ENCODE results near the gene ZMYM4. TPM values are rescaled to one million over a fixed set of nuclear protein-coding genes. Genes with fewer than 3 reads are reported as not detected.

The ZMYM4 gene
- polyA plus RNA-seq, 3 donors = 12.3 to 31.8 (median 26.0) TPM

GRCh38 chr1:35226546-35226945 is 42.0 kb upstream of the ZMYM4 start:
- H3K4me3 Mint-ChIP-seq = no peak overlapping the region
- no peak for DNase-seq
- no peak for TF ChIP-seq CTCF (IDR thresholded peaks at IDR 0.05)
- Histone ChIP-seq H3K4me2 (replicated peaks; ENCODE audit: extremely low read depth, low read length, poor library complexity, severe bottlenecking) (no peak overlapping the region), H3K79me2 (ENCODE audit: insufficient read depth, low read length) (no peaks in the 10 kb centered on the region), H2AFZ (ENCODE audit: insufficient read depth, low read depth, low read length, poor library complexity, severe bottlenecking) (no peak overlapping the region), H3K9ac (ENCODE audit: insufficient read depth, low read length, poor library complexity, severe bottlenecking) (no peak overlapping the region), H3K4me1 (ENCODE audit: control insufficient read depth in 1 of 2, insufficient read depth in 2 of 2, low read length in 2 of 2) (no peaks in the 10 kb centered on the region), H3K36me3 (replicated peaks in 1 of 2; ENCODE audit: control insufficient read depth in 1 of 2, insufficient read depth in 2 of 2, low read length in 2 of 2) (no peaks in the 10 kb centered on the region), H3K9me3 (replicated peaks in 1 of 2; ENCODE audit: control insufficient read depth in 1 of 2, insufficient read depth in 1 of 2, low read length in 2 of 2) (no peaks in the 10 kb centered on the region), H4K20me1 (ENCODE audit: insufficient read depth, low read length) (no peaks in the 10 kb centered on the region), H3K4me3 (replicated peaks in 1 of 3; ENCODE audit: low read depth in 2 of 3, low read length in 3 of 3) (no peak overlapping the region), H3K27me3 (ENCODE audit: control insufficient read depth in 2 of 2, insufficient read depth in 2 of 2, low read length in 2 of 2) (no peaks in the 10 kb centered on the region), H3K27ac (ENCODE audit: low read depth in 1 of 2, low read length in 2 of 2) (no peak overlapping the region)
- H3K27me3 Mint-ChIP-seq (ENCODE audit: low read depth in 3 of 3) = peaks cover 0 to 2% (median 1%) of the 10 kb centered on the region in 3 donors
- intact Hi-C loops (cut with micrococcal nuclease) = no loop called here
- no peaks in the 10 kb centered on the region for H3K4me1 Mint-ChIP-seq
- WGBS (ENCODE audit: insufficient coverage) = no CpG with 5 or more reads among the region's 2 CpGs
- H3K36me3 Mint-ChIP-seq = no peaks in the 10 kb centered on the region
- no peak overlapping the region for H3K27ac Mint-ChIP-seq
- peaks cover 0 to 8% (median 3%) of the 10 kb centered on the region in 7 donors for H3K9me3 Mint-ChIP-seq

GRCh38 chr1:35229587-35230360 is 38.7 kb upstream of the ZMYM4 start:
- Histone ChIP-seq H2AFZ (ENCODE audit: insufficient read depth, low read depth, low read length, poor library complexity, severe bottlenecking) (no peak overlapping the region), H3K27me3 (ENCODE audit: control insufficient read depth in 2 of 2, insufficient read depth in 2 of 2, low read length in 2 of 2) (no peaks in the 10 kb centered on the region), H3K4me1 (ENCODE audit: control insufficient read depth in 1 of 2, insufficient read depth in 2 of 2, low read length in 2 of 2) (no peaks in the 10 kb centered on the region), H3K4me2 (replicated peaks; ENCODE audit: extremely low read depth, low read length, poor library complexity, severe bottlenecking) (no peak overlapping the region), H4K20me1 (ENCODE audit: insufficient read depth, low read length) (no peaks in the 10 kb centered on the region), H3K9ac (ENCODE audit: insufficient read depth, low read length, poor library complexity, severe bottlenecking) (no peak overlapping the region), H3K4me3 (replicated peaks in 1 of 3; ENCODE audit: low read depth in 2 of 3, low read length in 3 of 3) (no peak overlapping the region), H3K27ac (ENCODE audit: low read depth in 1 of 2, low read length in 2 of 2) (no peak overlapping the region), H3K36me3 (replicated peaks in 1 of 2; ENCODE audit: control insufficient read depth in 1 of 2, insufficient read depth in 2 of 2, low read length in 2 of 2) (no peaks in the 10 kb centered on the region), H3K9me3 (replicated peaks in 1 of 2; ENCODE audit: control insufficient read depth in 1 of 2, insufficient read depth in 1 of 2, low read length in 2 of 2) (no peaks in the 10 kb centered on the region), H3K79me2 (ENCODE audit: insufficient read depth, low read length) (no peaks in the 10 kb centered on the region)
- no peak for DNase-seq
- intact Hi-C loops (cut with micrococcal nuclease) = no loop called here
- Mint-ChIP-seq H3K9me3 (peaks cover 0 to 8% (median 3%) of the 10 kb centered on the region in 7 donors), H3K4me3 (no peak overlapping the region), H3K4me1 (no peaks in the 10 kb centered on the region), H3K27ac (no peak overlapping the region), H3K27me3 (ENCODE audit: low read depth in 3 of 3) (no peaks in the 10 kb centered on the region), H3K36me3 (no peaks in the 10 kb centered on the region)
- no CpG with 5 or more reads among the region's 1 CpG for WGBS (ENCODE audit: insufficient coverage)
- no peak for TF ChIP-seq CTCF (IDR thresholded peaks at IDR 0.05)

Data from CD14-positive monocyte (primary cell).